Panc1 (cell line): ENCODE measurements around the gene CIPC.

ENCODE experiments used
- POLR2AphosphoS5 ChIP-seq: IDR thresholded peaks from 2 replicates; pipeline ENCODE4 v1.6.1; 2012; ENCODE audit warnings: mild to moderate bottlenecking, low read depth, low read length, moderate library complexity
- REST ChIP-seq, 2 experiments: IDR thresholded peaks; 2 replicates each; pipeline ENCODE4 v1.6.1; 2011 to 2012; ENCODE audit warnings: low read depth in 2 of 2, control low read depth in 1 of 2, low read length in 1 of 2, mild to moderate bottlenecking in 1 of 2, moderate library complexity in 1 of 2; ENCODE audit not compliant: insufficient read depth in 1 of 2
- SIN3A ChIP-seq: IDR thresholded peaks from 2 replicates; pipeline ENCODE4 v1.6.1; 2012; ENCODE audit warnings: low read depth, mild to moderate bottlenecking, low read length, moderate library complexity, borderline replicate concordance; ENCODE audit not compliant: insufficient read depth
- TF ChIP-seq, protein P1 (sequence below): fragments of 450-650 bp; IDR thresholded peaks from 2 replicates; pipeline ENCODE4 v1.5.1; 2017; ENCODE audit warnings: mild to moderate bottlenecking

GRCh38 chr14:77145975-77146740 lies 48.1 kb downstream of the CIPC start:
- TF ChIP-seq, protein P1, sequence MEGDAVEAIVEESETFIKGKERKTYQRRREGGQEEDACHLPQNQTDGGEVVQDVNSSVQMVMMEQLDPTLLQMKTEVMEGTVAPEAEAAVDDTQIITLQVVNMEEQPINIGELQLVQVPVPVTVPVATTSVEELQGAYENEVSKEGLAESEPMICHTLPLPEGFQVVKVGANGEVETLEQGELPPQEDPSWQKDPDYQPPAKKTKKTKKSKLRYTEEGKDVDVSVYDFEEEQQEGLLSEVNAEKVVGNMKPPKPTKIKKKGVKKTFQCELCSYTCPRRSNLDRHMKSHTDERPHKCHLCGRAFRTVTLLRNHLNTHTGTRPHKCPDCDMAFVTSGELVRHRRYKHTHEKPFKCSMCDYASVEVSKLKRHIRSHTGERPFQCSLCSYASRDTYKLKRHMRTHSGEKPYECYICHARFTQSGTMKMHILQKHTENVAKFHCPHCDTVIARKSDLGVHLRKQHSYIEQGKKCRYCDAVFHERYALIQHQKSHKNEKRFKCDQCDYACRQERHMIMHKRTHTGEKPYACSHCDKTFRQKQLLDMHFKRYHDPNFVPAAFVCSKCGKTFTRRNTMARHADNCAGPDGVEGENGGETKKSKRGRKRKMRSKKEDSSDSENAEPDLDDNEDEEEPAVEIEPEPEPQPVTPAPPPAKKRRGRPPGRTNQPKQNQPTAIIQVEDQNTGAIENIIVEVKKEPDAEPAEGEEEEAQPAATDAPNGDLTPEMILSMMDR: no peak
- TF ChIP-seq SIN3A (no peak), POLR2AphosphoS5 (no peak), REST (IDR thresholded peaks at IDR 0.05; ENCODE audit: insufficient read depth in 1 of 2, low read depth in 2 of 2, low read length in 1 of 2) (no peak)
